ENCODE data around the gene OR6V1.

Gene OR6V1

GRCh38 chr7:143052041-143052440 is at the start of gene OR6V1:
Gene OR6V1, plus strand, starts transcription at chr7:143052341. Its CDS starts 0 bp downstream, at chr7:143052341.
- no peak for DNase-seq (ENCODE audit: low spot score)

GRCh38 chr7:143002898-143003297 is 49.2 kb upstream of the OR6V1 start:
- no peak for DNase-seq (ENCODE audit: low spot score)

GRCh38 chr7:143003393-143004051 is 48.6 kb upstream of the OR6V1 start:
- DNase-seq (ENCODE audit: low spot score) = peak; percentile 34

GRCh38 chr7:143005632-143006260 is 46.4 kb upstream of the OR6V1 start:
- no peak for DNase-seq (ENCODE audit: low spot score)

GRCh38 chr7:143008007-143008901 is 43.9 kb upstream of the OR6V1 start:
- peak; percentile 65 for DNase-seq (ENCODE audit: low spot score)

- DNase-seq (ENCODE audit: low spot score) = no peak
Measured at GRCh38 chr7:143012001-143012400, 40.1 kb upstream of the OR6V1 start.

GRCh38 chr7:143012409-143012808 is 39.7 kb upstream of the OR6V1 start:
- DNase-seq (ENCODE audit: low spot score) = no peak

GRCh38 chr7:143013473-143013872 is 38.7 kb upstream of the OR6V1 start:
- DNase-seq (ENCODE audit: low spot score) = no peak

- DNase-seq (ENCODE audit: low spot score) = no peak
Measured at GRCh38 chr7:143013893-143014292, 38.2 kb upstream of the OR6V1 start.

- no peak for DNase-seq (ENCODE audit: low spot score)
Measured at GRCh38 chr7:143015084-143015483, 37.1 kb upstream of the OR6V1 start.

GRCh38 chr7:143015926-143016490 is 36.1 kb upstream of the OR6V1 start:
- no peak for DNase-seq (ENCODE audit: low spot score)

GRCh38 chr7:143016996-143017395 is 35.1 kb upstream of the OR6V1 start:
- DNase-seq (ENCODE audit: low spot score) = no peak

GRCh38 chr7:143018931-143019330 is 33.2 kb upstream of the OR6V1 start:
- no peak for DNase-seq (ENCODE audit: low spot score)

- no peak for DNase-seq (ENCODE audit: low spot score)
Measured at GRCh38 chr7:143023047-143023446, 29.1 kb upstream of the OR6V1 start.

- no peak for DNase-seq (ENCODE audit: low spot score)
Measured at GRCh38 chr7:143025371-143025770, 26.8 kb upstream of the OR6V1 start.

- DNase-seq (ENCODE audit: low spot score) = no peak
Measured at GRCh38 chr7:143027032-143027431, 25.1 kb upstream of the OR6V1 start, which contains the start of gene OR9A2. Gene OR9A2, minus strand, starts transcription at chr7:143027132. Its CDS starts 0 bp downstream, at chr7:143027132.

- no peak for DNase-seq (ENCODE audit: low spot score)
Measured at GRCh38 chr7:143027683-143028082, 24.5 kb upstream of the OR6V1 start.

GRCh38 chr7:143038635-143039034 is 13.5 kb upstream of the OR6V1 start:
- DNase-seq (ENCODE audit: low spot score) = no peak

GRCh38 chr7:143040209-143040715 is 11.9 kb upstream of the OR6V1 start:
- DNase-seq (ENCODE audit: low spot score) = no peak

- no peak for DNase-seq (ENCODE audit: low spot score)
Measured at GRCh38 chr7:143041346-143041745, 10.8 kb upstream of the OR6V1 start.

GRCh38 chr7:143042159-143042789 is 9.9 kb upstream of the OR6V1 start:
- DNase-seq (ENCODE audit: low spot score) = peak; percentile 32

Data from globus pallidus (tissue), 1 donor.